OCI-M2 (cell line): ENCODE results near the gene ZNRF3.
"Not testable (repeated sequence)": the region's sequence is repeated elsewhere in the genome, so short reads cannot be mapped to it uniquely, and the experiment has no call there.

Experiments
- DNase-seq: peaks from one replicate; lab custom pipeline; 2025; ENCODE audit not compliant: unreplicated experiment; lab: John Stamatoyannopoulos, UW

Gene ZNRF3

DNA sequence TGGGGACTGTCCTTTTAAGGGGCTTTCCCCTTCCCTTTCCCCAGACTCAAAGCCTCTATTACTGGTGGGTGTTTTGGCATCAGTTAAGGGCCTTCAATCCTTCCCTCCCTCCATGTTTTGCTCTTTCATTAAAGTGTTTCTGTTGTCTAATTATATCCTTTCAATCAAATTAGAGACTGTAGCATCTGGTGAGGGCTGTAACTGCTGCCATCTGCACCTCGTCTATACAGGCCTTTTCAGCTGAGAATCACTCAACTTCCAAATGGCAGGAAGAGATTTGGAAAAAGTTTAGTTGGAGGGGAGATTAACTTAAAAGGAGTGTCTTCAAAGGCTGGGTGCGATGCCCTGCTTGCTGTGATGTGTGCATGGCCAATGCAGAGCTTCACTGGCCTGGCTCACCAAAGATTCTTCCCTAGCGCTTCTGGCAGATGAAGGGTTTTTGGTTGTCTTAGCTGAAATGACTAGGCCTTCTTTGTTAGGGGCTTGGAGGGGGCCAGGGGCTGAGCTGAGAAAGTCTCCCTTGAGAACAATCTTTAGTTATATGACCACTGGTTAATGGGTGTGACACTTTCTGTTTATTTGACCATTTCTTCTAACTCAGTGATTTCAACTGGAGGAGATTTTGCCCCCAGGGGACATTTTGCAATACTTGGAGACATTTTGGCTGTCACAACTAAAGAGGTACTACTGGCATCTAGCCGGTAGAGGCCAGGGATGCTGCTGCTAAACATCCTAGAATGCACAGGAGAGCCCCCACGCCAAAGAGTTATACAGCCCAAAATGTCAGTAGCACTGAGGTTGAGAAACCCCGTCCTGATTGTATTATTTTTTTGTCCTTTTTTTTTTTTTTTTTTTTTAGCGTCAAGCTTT, 197.0 kb downstream of the ZNRF3 start:
- DNase-seq: no peak

DNA sequence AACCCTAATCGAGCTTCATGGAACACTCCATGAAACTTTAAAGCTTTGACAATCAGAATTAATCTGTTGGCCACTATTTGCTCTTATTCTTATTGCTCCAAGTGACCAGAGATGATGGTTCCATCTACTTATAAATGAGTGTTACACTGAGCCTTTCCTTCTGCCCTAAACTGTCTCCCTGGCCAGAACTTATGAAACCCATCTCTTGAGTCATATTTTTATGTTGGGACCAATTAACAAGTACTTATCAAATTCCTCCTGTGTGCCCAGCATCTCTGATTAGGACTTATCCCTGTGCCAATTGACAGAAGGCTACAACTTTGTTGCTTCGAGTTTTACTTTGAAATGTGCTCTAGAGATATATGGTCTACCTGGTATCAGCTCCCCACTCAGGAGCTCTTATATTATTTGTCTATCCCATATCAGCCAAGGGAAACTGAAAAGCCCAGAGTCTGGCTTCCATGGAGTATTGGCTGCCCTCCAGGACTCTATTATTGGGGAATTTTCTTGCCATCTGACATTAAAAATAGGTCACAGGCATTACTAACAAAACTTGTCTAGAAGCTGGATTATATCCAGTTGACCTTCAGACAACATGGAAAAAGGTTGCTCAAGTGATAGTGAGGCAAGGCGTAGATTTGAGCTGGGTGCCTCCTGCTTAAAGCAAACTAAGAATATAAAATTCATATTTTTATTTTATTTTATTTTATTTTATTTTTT, 198.3 kb downstream of the ZNRF3 start:
- no peak for DNase-seq

DNA sequence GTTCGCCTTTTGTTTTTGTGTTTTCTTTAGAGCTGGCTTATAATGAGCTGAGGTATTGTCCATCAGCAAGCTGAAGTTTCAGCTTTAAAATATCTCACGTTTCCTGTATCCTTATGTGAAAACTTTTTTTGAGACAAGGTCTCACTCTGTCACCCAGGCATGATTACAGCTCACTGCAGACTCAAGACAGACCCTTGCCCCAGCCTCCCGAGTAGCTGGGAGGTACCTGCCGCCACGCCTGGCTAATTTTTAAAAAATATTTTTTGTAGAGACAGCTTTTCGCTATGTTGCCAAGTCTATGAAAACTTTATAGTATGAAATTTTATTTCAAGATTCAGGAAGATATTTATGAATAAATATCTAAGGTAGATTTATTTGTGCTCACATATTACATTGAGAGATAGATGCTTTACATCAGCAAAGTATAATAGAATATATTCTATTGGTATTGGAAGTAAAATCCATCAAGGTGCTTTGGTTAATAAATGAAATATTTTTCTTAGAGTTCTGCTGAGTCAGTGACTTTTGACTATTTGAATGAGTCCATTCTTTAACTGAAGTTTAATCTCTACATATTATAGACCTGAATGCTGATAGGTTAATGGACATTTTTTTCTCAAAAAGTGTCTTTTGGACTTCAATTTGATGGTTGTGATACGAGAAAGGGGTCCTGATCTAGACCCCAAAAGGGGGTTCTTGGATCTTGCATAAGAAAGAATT, 199.6 kb downstream of the ZNRF3 start:
- no peak for DNase-seq

DNA sequence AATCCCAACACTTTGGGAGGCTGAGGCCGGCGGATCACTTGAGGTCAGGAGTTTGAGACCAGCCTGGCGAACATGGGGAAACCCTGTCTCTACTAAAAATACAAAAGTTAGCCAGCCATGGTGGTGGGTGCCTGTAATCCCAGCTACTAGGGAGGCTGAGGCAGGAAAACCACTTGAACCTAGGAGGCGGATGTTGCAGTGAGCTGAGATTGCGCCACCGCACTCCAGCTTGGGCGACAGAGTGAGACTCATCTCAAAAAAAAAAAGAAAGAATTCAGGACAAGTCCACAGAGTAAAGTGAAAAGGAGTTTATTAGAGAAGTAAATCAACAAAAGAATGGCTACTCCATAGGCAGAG, 200.2 kb downstream of the ZNRF3 start:
- not testable (repeated sequence) for DNase-seq

DNA sequence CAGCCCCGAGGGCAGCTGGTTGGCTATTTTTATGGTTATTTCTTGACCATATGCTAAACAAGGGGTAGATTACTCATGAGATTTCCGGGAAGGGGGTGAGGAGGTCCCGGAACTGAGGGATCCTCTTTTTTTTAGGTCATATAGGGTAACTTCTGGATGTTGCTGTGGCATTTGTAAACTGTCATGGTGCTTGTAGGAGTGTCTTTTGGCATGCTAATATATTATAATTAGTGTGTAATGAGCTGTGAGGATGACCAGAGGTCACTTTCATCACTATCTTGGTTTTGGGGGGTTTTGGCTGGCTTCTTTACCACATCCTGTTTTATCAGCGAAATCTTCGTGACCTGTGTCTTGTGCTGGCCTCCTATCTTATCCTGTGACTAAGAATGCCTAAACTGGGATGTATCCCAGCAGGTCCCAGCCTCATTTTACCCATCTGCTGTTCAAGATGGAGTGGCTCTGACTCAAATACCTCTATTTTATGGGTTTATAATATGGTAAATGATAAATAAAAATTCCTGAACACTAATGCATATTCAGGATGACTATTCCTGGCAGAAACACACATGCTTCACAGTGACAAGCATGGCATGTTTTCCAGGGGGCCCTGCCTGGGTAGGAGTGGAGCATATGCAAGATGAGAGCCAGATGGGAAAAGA, 200.7 kb downstream of the ZNRF3 start:
- no peak for DNase-seq

DNA sequence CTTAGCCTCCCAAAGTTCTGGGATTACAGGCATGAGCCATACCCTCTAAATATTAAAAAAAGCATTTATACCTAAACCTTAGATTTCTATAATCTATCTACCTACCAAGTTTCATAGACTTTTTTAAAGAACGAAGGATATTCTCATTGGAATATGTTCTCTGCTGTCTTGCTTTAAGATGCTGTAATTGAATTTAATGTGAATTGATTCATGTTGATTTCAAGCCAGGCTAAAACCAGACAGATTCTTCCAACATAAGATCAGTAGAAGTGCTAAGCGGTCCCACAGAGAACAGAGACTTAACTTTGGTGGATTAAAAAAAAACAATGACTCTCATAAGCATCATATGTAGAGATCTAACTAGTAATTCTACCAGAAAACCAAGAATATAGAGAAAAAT, 203.6 kb downstream of the ZNRF3 start:
- DNase-seq: no peak

DNA sequence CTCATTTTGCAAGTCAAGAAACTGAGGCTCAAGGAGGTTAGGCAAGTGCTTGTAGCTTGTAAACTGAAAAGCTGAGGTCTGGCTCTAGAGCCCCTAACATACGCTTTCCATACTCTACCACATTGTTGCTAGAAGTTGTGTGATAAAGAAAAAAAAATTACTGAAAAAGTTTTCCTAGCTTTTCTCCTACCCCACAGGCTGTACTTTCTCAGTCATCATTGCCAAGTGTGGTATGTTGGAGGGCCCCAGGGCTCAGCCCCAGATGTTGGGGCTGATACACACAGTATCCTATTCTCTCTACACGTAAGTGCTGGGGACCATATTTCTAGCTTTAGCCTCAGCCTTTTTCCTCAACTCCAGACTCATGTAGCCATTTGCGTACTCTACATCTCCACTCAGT, 205.4 kb downstream of the ZNRF3 start:
- DNase-seq: no peak

DNA sequence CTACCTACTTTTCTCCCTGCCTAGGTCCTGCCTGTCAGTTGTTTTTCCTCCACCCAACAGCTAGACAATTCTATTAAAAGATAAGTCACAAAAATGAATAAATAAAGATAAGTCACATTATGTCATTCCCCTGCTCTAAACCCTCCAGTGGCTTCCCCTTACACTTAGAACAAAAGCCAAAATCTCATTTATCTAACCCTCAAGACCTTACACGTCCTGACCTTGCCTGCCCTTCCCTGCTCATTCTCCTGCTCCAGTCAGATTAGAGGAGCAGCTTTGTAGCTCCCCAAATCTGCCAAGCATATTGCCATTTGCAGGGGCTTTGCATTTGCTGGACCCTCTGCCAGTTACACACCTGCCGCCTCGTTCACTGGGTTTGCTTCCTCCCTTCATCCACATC, 206.1 kb downstream of the ZNRF3 start:
- no peak for DNase-seq

DNA sequence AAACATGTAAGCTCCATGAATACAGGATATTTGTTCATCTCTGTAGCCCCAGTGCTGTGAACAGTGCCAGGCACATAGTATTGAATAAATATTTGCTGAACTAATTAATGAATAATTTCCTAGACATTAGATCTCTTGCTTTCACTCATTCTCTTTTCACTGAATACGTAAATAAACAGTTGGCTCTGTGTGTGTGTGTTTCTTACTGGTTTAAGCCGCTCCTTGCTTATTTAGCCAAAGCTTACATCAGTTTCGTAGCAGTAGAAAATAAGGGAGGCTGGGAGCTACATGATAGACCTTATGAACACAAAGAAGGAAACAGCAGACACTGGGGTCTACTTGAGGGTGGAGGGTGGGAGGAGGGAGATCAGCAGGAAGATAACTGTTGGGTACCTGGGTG, 206.7 kb downstream of the ZNRF3 start:
- no peak for DNase-seq

DNA sequence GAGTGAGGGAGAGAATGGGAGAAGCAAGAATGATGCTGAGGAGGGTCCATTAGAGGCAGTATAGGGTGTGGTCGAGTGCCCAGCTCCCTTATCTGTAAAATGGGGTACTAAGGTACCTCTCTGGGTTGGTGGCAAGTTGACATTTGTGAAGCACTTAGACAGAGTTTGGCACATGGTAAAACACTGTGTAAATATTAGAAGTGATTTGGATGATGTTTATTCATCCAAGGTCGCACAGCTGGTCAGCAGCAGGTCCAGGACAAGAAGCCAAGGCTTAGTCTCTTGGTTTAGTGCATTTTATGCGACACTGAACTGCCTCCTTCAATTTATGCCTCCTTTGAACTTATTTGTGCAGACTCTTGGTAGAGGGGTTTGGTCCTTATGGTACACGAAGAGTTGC, 208.9 kb downstream of the ZNRF3 start:
- no peak for DNase-seq

DNA sequence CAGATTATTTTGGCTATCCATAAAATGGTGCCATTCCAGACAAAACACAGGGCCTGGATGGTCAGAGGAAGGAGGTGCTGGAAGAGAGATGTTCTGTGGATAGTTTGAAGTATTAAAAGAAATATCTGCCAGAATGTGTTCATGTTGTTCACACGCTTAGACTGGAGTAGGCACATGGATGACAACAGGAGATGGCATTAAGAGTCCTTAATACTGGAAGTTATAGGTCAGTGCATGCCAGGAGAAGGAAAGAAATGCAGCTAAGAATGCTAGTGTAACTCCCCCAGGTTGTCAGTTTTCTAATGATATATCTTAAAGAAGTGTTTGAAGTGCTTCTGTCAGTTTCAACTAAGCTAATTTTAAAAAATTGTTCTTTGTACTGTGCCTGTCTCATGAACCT, 209.7 kb downstream of the ZNRF3 start:
- no peak for DNase-seq

DNA sequence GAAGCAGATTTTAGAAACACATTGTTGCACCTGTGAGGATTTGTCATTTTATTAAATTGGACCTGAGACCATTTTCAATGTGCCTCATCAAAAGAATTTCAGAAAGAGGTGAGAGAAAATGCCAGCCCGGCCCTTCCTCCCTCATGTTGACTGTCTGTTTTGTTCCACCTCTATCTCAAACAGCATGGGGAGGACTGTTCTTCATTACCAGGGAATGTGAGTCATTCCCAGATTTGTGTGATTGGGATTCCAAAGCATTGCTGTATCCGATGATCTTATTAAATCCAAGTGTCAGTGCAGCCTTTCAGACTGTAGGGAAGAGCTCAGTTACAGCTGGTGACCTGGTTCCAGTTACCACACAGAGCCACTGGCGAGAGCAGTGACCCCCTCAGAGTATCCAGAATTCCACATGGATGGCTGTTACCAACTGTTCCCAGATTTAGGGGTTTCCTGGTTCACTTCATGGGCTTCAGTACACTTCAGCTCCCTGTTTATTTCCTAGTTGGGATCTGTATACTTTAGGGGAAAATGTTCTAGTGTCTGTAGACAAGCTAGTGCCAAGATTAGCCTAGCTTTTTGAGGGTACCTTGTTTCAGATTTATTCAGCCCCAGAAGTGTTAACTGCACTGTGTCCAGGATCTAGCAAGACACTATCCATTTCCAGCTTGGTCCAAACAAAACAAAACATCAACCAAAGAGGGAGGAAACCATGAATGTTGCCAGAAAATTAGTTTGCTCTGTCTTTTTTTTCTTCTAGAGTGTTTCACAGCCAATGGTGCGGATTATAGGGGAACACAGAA, 210.3 kb downstream of the ZNRF3 start:
- no peak for DNase-seq

DNA sequence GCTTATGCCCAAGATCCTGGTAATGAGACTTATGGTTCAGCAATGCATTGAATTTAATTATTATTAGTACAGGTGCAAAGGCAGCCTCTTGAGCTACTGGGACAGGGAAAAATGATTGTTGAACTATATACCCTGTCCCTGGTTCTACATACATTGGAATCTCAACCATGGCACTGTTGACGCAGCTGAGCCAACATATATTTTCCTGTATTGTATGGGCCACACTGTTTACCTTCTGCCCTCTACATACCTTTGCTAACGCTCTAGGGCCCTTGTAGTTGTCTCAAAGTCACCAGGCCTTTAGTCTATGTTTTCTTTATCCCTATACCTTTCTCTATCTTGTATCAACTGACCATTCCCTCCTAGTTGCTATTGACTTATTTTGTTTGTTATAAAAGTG, 212.1 kb downstream of the ZNRF3 start:
- no peak for DNase-seq

DNA sequence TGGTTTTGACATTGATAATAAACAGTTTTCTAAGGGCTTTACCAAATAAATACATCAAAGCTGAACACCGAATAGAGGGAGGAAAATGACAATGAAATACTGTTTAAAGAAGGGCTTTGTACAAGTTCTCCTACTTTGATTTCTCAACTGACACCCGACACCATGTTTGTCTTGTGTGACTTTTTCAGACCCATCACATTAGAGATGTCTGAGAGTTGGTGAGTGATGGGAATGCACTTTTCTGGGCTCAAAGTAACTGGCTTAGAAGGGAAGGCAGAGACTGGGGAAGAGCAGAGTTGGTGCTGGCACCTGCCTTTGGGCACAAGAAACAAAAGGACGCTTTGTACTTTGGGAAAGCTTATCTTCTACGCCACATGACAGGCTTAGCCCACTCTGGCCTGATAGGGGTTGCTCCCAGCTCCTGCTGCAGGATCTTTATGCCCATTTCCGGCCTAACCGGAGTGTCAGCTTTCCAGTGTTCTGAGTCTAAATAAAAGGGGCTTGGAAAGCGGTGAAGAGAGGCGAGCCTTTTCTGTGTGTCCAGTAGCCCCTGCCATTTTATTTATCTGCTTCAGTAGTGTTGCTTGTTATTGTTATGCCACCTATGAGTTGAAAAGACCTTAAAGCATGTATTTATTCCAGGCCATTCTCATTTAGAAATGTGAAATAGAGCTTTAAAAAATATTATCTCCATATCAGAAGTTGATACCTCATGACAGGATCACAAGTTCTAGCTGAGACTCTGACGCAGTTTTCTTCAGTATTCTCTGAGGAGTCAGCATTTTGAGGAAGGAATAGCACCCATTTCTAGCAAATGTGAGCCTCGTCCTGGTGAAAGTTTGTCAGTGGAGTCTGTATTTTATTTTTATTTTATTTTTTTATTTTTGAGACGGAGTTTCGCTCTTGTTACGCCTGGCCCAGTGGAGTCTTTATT, 213.6 kb downstream of the ZNRF3 start:
- peak; percentile 75 for DNase-seq

DNA sequence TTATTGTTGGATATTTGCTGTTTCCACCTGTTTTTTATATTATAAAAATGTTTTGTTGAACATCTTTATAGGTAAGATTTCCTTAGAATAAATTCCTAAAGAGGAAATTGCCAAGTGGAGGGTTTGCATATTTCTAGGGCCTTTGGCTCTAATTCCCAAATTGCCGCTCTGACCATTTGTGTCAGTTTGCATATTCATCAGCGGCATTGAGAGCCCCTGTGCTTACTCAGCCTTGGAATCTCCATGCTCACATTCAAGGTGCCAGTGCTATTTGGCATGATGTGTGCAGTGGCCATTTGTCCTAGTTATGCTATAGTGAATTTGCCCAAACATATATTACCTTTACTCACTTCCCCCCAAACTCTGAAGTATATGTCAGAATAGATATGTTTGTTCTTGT, 214.9 kb downstream of the ZNRF3 start:
- DNase-seq: no peak

DNA sequence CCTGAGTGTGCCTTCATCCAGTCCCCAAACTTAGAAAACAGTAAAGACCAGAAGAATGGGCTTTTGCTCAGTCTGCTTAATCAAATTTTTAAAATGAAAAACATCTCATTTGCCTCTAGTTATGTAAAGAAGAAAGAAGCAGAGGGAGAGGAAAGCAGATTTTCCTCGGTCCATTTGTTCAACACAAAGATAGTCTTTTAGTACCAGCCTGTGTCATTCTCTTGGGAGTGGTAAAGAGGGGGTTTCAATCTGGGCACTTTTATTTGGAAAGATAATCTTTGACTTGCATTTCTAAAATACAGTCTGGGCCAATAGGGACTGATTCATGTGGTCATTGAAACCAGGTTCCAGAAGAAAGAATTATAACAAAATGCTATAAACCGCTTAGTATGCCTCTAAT, 218.9 kb downstream of the ZNRF3 start:
- no peak for DNase-seq

DNA sequence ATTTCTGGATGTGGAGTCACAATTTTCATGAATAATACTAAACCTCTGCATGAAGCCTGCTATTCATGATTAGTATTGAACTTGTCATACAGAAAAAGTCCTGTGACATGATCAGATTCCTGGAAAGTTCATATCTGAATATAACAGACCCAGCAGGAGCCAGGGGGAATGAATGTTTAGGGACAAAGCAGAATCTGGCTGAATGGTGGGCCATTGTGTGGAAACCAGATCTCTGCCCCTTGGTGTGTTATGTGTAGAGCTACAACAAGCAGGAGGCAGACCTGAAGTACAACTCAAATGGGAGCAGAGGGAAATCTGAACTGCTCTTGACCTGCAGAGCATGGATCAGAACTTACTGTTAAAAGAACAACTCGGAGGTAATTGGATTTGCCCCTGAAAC, 219.7 kb downstream of the ZNRF3 start:
- no peak for DNase-seq

DNA sequence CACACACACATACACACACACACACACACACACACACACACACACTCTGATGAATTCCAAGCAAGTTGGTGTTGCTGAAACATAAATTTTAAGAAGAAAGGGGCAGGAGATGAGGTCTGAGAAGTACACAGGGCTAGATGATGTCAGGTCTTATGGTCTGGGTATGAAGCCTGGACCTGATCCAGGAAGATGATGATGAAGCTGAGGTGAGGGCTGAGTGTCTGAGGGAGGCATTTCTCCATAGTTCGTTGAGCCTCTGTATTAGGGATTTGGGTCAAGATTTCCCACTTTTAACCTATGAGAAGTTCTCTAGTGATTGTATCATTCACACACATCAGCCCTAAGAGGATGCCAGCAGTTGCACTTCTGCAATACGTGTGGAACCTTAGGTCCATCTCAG, 222.1 kb downstream of the ZNRF3 start:
- DNase-seq: no peak

DNA sequence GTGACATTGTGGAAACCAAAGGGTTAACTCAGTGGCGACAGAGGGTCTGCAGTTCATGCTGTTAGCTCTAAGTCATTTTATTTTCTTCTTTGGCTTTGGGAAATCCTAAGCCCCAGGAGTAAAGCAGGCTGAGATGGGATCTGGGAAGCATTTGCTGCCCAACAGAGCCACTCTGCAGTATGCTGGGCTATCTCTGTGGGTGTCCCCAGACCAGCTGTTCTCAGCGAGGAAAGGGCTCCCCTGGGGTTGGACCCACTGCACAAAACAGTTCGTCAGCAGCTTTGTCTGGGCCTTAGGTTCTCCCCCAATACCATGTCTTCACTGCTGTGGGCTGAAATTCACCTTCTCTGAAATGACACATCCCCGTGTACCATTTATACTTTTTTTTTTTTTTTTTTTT, 223.5 kb downstream of the ZNRF3 start:
- DNase-seq: no peak
